Lower lobe of right lung (tissue), 2 donors: Measurements from ENCODE around the gene TMPO. TPM values are rescaled to one million over a fixed set of nuclear protein-coding genes. Genes with fewer than 3 reads are reported as not detected.

Source experiments
- ATAC-seq, 2 donors: fragments of 200-7000 bp; cut with Tn5 transposase; one replicate each; pipeline ENCODE4 v1.9.1; 2020 to 2022; ENCODE audit warnings: mild to moderate bottlenecking in 2 of 2, moderate library complexity in 2 of 2
- DNase-seq: peaks from one replicate; pipeline ENCODE4 v3.0.0-alpha.2; 2020
- H3K27ac ChIP-seq: fragments of 200-600 bp; one replicate; pipeline ENCODE4 v1.8.0; 2022
- H3K27me3 ChIP-seq: fragments of 200-600 bp; one replicate; pipeline ENCODE4 v1.8.0; 2022; ENCODE audit warnings: low read depth
- H3K36me3 ChIP-seq: fragments of 200-600 bp; one replicate; pipeline ENCODE4 v1.8.0; 2022; ENCODE audit warnings: mild to moderate bottlenecking
- H3K4me1 ChIP-seq: fragments of 200-600 bp; one replicate; pipeline ENCODE4 v1.8.0; 2022
- H3K4me3 ChIP-seq: fragments of 200-600 bp; one replicate; pipeline ENCODE4 v1.8.0; 2022; ENCODE audit warnings: mild to moderate bottlenecking
- H3K9me3 ChIP-seq: fragments of 200-600 bp; one replicate; pipeline ENCODE4 v1.8.0; 2022
- intact Hi-C: fragments of 100-400 bp; cut with DNase I; formaldehyde crosslinking; loops from one replicate; pipeline ENCODE4 v1.11.0; 2022
- total RNA-seq: library from RNA; stranded (reverse); fragmentation: NEBNext Ultra II Directional; extraction: Animal tissue kit (Norgen Biotek cat#: 25700); gene quantifications from one replicate; pipeline ENCODE4 v1.2.1, GENCODE V29; 2021
- TF ChIP-seq, protein P1 (sequence below): fragments of 200-600 bp; IDR thresholded peaks from one replicate; pipeline ENCODE4 v1.8.0; 2022; ENCODE audit warnings: antibody characterized with exemption, mild to moderate bottlenecking
- donor health status: DM: no; HTN: yes; CAD: no; lungs with severe emphysema.

TMPO gene
- total RNA-seq, 1 donor from 2014 or later: 61.7 TPM

DNA sequence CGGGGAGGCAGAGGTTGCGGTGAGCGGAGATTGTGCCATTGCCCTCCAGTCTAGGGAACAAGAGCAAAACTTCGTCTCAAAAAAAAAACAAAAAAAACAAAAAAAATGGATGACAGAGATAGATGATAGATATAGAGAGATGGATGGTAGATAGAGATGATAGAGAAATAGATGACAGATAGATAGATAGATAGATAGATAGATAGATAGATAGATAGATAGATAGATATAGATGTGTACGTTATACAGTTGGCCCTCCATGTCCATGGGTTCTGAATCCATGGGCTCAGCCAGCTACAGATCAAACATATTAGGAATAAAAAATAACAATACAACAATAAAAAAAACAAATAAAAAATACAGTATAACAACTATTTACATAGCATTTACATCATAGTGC, 65.3 kb downstream of the TMPO start:
- TF ChIP-seq, protein P1, sequence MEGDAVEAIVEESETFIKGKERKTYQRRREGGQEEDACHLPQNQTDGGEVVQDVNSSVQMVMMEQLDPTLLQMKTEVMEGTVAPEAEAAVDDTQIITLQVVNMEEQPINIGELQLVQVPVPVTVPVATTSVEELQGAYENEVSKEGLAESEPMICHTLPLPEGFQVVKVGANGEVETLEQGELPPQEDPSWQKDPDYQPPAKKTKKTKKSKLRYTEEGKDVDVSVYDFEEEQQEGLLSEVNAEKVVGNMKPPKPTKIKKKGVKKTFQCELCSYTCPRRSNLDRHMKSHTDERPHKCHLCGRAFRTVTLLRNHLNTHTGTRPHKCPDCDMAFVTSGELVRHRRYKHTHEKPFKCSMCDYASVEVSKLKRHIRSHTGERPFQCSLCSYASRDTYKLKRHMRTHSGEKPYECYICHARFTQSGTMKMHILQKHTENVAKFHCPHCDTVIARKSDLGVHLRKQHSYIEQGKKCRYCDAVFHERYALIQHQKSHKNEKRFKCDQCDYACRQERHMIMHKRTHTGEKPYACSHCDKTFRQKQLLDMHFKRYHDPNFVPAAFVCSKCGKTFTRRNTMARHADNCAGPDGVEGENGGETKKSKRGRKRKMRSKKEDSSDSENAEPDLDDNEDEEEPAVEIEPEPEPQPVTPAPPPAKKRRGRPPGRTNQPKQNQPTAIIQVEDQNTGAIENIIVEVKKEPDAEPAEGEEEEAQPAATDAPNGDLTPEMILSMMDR: no peak
- Histone ChIP-seq H3K4me1 (no peaks in the 10 kb centered on the region), H3K27me3 (no peaks in the 10 kb centered on the region), H3K36me3 (no peaks in the 10 kb centered on the region), H3K27ac (no peak overlapping the region), H3K4me3 (no peak overlapping the region), H3K9me3 (no peaks in the 10 kb centered on the region)
- intact Hi-C loops: no loop called here
- no peak for DNase-seq
- no peak for ATAC-seq

DNA sequence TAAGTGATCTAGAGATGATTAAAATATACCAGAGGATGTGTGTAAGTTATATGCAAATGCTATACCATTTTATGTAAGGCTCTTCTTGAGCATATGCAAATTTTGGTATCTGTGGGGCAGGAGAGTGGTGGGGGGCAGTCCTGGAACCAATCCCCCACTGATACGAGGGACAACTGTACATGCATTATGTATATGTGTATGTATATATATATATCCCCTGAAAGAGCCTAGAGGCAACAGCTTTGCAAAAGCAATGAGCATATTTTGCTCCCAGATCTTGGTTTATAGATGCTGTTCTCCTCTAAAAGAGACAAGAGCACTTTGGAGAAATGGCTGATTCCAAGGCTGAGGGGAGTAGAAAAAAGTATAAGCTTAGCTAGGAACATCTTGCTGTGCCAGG, 65.7 kb downstream of the TMPO start:
- H3K4me1 ChIP-seq: no peaks in the 10 kb centered on the region
- TF ChIP-seq, protein P1: no peak
- no peak for ATAC-seq
- H3K9me3 ChIP-seq: no peaks in the 10 kb centered on the region
- H3K27me3 ChIP-seq: no peaks in the 10 kb centered on the region
- no peak for DNase-seq
- intact Hi-C loops: no loop called here
- no peak overlapping the region for H3K27ac ChIP-seq
- H3K36me3 ChIP-seq: no peaks in the 10 kb centered on the region
- no peak overlapping the region for H3K4me3 ChIP-seq

DNA sequence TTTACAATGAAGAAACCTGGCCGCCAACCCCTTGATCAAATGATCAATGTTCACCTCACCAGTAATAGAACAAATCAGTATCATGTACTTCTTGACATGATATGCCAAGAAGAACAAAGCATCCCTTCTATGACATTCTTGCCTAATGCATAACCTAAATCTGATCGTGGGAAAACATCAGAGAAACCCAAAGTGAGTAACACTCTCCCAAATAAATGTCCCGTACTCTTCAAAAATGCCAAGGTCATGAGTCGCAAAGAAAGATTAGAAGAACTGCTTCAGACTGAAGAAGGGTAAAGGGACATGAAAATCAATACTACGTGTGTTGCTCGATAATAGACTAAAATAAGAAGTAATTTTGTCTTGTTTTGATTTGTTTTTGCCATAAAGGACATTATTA, 66.7 kb downstream of the TMPO start:
- TF ChIP-seq, protein P1: no peak
- H3K27ac ChIP-seq: no peak overlapping the region
- intact Hi-C loops: no loop called here
- no peak overlapping the region for H3K4me3 ChIP-seq
- no peaks in the 10 kb centered on the region for H3K36me3 ChIP-seq
- no peaks in the 10 kb centered on the region for H3K4me1 ChIP-seq
- no peaks in the 10 kb centered on the region for H3K27me3 ChIP-seq
- no peaks in the 10 kb centered on the region for H3K9me3 ChIP-seq
- no peak for ATAC-seq
- DNase-seq: no peak

DNA sequence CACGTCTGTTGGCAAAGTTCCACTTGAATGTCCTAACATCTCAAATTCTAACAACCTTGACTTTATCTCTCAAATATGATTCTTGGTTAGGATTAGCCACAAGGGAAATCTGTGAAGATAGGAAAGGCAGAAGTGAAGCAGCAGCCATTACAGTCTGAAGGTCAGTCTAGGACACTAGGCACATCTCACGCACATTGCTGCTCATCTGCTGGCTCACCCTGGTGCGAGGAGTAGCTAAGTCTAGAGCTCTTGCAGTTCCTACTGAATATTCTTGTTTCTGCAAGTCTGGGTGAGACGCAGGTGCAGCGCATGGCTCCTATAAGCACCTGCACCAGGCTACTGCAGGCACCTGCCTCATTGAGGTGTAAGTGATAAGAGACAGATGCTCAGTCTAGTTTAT, 71.7 kb downstream of the TMPO start:
- intact Hi-C loops: no loop called here
- TF ChIP-seq, protein P1: no peak
- no peaks in the 10 kb centered on the region for H3K36me3 ChIP-seq
- ATAC-seq (no peak), DNase-seq (no peak)
- H3K27me3 ChIP-seq: no peaks in the 10 kb centered on the region
- no peak overlapping the region for H3K27ac ChIP-seq
- H3K4me1 ChIP-seq: no peaks in the 10 kb centered on the region
- H3K4me3 ChIP-seq: no peak overlapping the region
- H3K9me3 ChIP-seq: no peaks in the 10 kb centered on the region

DNA sequence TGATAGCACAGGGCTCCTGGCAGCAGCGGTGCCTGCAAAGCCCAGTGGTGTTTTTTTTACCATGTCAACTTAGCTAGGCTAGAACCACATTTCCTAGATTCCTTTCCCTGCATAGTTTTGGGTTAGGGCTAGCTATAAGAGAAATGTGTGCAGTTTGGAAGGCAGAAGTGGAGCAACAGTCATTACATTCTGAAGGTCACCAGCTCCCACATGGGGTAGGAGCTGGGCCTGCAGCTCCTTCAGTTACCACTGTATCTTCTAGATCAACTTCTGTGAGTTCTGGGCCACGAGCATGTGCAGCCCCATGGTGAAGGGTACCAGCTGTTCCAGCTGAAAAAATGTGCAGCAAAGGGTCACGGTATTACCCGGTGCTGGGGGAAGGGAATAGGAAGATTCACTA, 75.8 kb downstream of the TMPO start:
- peaks cover 18% of the 10 kb centered on the region for H3K4me1 ChIP-seq
- DNase-seq (no peak), ATAC-seq (no peak)
- TF ChIP-seq, protein P1: no peak
- H3K27ac ChIP-seq: no peak overlapping the region
- H3K4me3 ChIP-seq: no peak overlapping the region
- no peaks in the 10 kb centered on the region for H3K27me3 ChIP-seq
- intact Hi-C loops: no loop called here
- H3K36me3 ChIP-seq: peaks cover 8% of the 10 kb centered on the region
- H3K9me3 ChIP-seq: no peaks in the 10 kb centered on the region

DNA sequence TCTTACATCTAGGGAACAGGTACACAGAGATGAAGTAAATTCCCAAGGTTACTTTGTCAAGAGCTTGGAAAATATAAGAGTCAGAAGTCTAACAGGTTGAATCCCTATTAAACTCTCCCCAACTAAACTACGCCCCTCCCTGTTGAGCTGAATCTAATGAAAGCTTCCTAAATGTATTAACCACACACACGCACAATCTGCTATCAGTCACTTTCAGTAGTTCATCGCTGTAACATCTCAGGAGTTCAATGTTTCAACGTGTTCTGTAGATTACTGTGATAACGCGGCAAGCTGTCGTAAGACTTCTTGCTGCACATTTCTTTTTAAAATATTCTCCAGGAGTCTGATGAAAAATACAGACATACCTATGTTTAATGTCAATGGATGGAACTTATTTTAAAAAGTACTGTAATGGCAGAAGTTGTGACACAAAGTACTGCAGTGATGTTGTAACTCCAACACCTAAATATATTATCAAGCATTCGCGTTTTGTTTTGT, 77.5 kb downstream of the TMPO start:
- Histone ChIP-seq H3K36me3 (peaks cover 25% of the 10 kb centered on the region), H3K4me1 (peaks cover 25% of the 10 kb centered on the region), H3K27ac (peak overlapping the region; percentile 98), H3K9me3 (no peaks in the 10 kb centered on the region), H3K27me3 (no peaks in the 10 kb centered on the region), H3K4me3 (peak overlapping the region; percentile 85)
- no peak for DNase-seq
- intact Hi-C loops: no loop called here
- TF ChIP-seq, protein P1: no peak
- no peak for ATAC-seq
